ENCODE measurements around the gene ABTB2.
A peak's percentile ranks its signal among the peaks of the same experiment; 100 is the strongest.

GRCh38 chr11:34194576-34195335, 163.1 kb downstream of the ABTB2 start:
- TF ChIP-seq, protein P1, sequence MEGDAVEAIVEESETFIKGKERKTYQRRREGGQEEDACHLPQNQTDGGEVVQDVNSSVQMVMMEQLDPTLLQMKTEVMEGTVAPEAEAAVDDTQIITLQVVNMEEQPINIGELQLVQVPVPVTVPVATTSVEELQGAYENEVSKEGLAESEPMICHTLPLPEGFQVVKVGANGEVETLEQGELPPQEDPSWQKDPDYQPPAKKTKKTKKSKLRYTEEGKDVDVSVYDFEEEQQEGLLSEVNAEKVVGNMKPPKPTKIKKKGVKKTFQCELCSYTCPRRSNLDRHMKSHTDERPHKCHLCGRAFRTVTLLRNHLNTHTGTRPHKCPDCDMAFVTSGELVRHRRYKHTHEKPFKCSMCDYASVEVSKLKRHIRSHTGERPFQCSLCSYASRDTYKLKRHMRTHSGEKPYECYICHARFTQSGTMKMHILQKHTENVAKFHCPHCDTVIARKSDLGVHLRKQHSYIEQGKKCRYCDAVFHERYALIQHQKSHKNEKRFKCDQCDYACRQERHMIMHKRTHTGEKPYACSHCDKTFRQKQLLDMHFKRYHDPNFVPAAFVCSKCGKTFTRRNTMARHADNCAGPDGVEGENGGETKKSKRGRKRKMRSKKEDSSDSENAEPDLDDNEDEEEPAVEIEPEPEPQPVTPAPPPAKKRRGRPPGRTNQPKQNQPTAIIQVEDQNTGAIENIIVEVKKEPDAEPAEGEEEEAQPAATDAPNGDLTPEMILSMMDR (IDR thresholded peaks at IDR 0.05; ENCODE audit: control extremely low read depth in 1 of 3, insufficient read depth in 1 of 3, low read depth in 1 of 3, low read length in 3 of 3), result peak; percentile 38 to 43 (median 42); a peak in 3 of 4 replicates
- TF ChIP-seq POLR2A (IDR thresholded peaks at IDR 0.05; ENCODE audit: control extremely low read depth in 1 of 2, low read depth in 2 of 2, low read length in 2 of 2), result no peak
- TF ChIP-seq, protein P2, sequence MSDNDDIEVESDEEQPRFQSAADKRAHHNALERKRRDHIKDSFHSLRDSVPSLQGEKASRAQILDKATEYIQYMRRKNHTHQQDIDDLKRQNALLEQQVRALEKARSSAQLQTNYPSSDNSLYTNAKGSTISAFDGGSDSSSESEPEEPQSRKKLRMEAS (IDR thresholded peaks at IDR 0.05), result no peak
- no peak for TF ChIP-seq RNF2 (IDR thresholded peaks at IDR 0.05; ENCODE audit: borderline replicate concordance, low read depth, low read length, missing control alignments, poor library complexity, severe bottlenecking)
- TF ChIP-seq SP4 (IDR thresholded peaks at IDR 0.05; ENCODE audit: low read length), result no peak
- TF ChIP-seq CREB1 (IDR thresholded peaks at IDR 0.05), result no peak
- no peak for TF ChIP-seq RFX5 (IDR thresholded peaks at IDR 0.05; ENCODE audit: borderline replicate concordance, low read depth, low read length)
